H1 (cell line): Measurements from ENCODE around the gene ATP8B3. TPM values are rescaled to one million over a fixed set of nuclear protein-coding genes. Genes with fewer than 3 reads are reported as not detected.

ENCODE experiments used
- BCL11A ChIP-seq, 2 experiments: IDR thresholded peaks; one replicate each; pipeline ENCODE4 v1.6.1; 2011; ENCODE audit warnings: low read depth in 2 of 2, low read length in 2 of 2, mild to moderate bottlenecking in 2 of 2
- CHD2 ChIP-seq: IDR thresholded peaks from 2 replicates; pipeline ENCODE4 v1.6.1; 2012; ENCODE audit warnings: low read length, improper control_type of control experiment
- CHD7 ChIP-seq: fragments of 300-600 bp; sonication (generic); IDR thresholded peaks from 2 replicates; pipeline ENCODE4 v1.7.1; 2012; ENCODE audit warnings: low read length, moderate library complexity, mild to moderate bottlenecking, inconsistent platforms; ENCODE audit not compliant: insufficient replicate concordance
- FOSL1 ChIP-seq: IDR thresholded peaks from 2 replicates; pipeline ENCODE4 v1.6.1; 2011; ENCODE audit warnings: mild to moderate bottlenecking, low read depth, low read length, moderate library complexity; ENCODE audit not compliant: insufficient read depth
- HDAC6 ChIP-seq: IDR thresholded peaks from one replicate; pipeline ENCODE4 v1.7.1; 2012; ENCODE audit warnings: low read depth, mild to moderate bottlenecking, inconsistent platforms, low read length, moderate library complexity
- POLR2A ChIP-seq, 2 experiments: IDR thresholded peaks; 1 replicate in 1 of 2; 2 replicates in 1 of 2; pipeline ENCODE4 v1.6.1; 2011; ENCODE audit warnings: low read depth in 2 of 2, low read length in 2 of 2, mild to moderate bottlenecking in 2 of 2; ENCODE audit errors: control extremely low read depth in 1 of 2
- POLR2AphosphoS5 ChIP-seq: IDR thresholded peaks from 2 replicates; pipeline ENCODE4 v1.6.1; 2011; ENCODE audit warnings: low read depth, low read length
- RBBP5 ChIP-seq: IDR thresholded peaks from 2 replicates; pipeline ENCODE4 v1.7.1; 2012; ENCODE audit warnings: low read depth, mild to moderate bottlenecking, inconsistent platforms, low read length, moderate library complexity, borderline replicate concordance
- RNF2 ChIP-seq: fragments of 200-900, 300-1000 bp; sonication (generic); IDR thresholded peaks from 2 replicates; pipeline ENCODE4 v1.7.1; 2016; ENCODE audit warnings: borderline replicate concordance, low read depth, mild to moderate bottlenecking, antibody characterized with exemption, low read length; ENCODE audit not compliant: poor library complexity, severe bottlenecking; ENCODE audit errors: missing control alignments
- SP4 ChIP-seq: IDR thresholded peaks from 2 replicates; pipeline ENCODE4 v1.6.1; 2012; ENCODE audit warnings: low read length, inconsistent platforms
- SRF ChIP-seq: IDR thresholded peaks from 2 replicates; pipeline ENCODE4 v1.6.1; 2011; ENCODE audit warnings: mild to moderate bottlenecking, low read depth, low read length, moderate library complexity
- polyA plus RNA-seq, 7 experiments: library from polyadenylated mRNA; depleted of rRNA in 3 of 7; stranded (reverse) in 5 of 7; unstranded in 2 of 7; fragments of >200 nt in 5 of 7; fragments of 200-250 nt in 2 of 7; gene quantifications; 1 replicate in 5 of 7; 2 replicates in 1 of 7; 4 replicates in 1 of 7; pipeline versions ENCODE4 v1.2.1 to v1.2.3, GENCODE V29; 2011 to 2013; ENCODE audit warnings: missing spikeins in 2 of 7, mixed read lengths in 2 of 7
- total RNA-seq: library from RNA; stranded (reverse); fragmentation: NEBNext Ultra II Directional; extraction: Animal tissue kit (Norgen Biotek cat#: 25700); gene quantifications from 2 replicates; pipeline ENCODE4 v1.2.1, GENCODE V29; 2021

ATP8B3 gene
- total and polyA plus RNA-seq, 2 of the 8 experiments (the other 6 are each of a cell fraction or from before 2014, with no cell fraction given): 4.1 to 9.3 TPM

- no peak for TF ChIP-seq CHD2
- no peak for TF ChIP-seq CHD7
- 0 out of 2 replicates have a peak, but pooled peaks have one; percentile 24 for TF ChIP-seq FOSL1
- no peak for TF ChIP-seq SRF
- TF ChIP-seq POLR2A (IDR thresholded peaks at IDR 0.05; ENCODE audit: control extremely low read depth in 1 of 2, low read depth in 2 of 2, low read length in 2 of 2): no peak
- TF ChIP-seq POLR2AphosphoS5: no peak
- no peak for TF ChIP-seq SP4
- TF ChIP-seq RNF2: no peak
- no peak for TF ChIP-seq RBBP5
- TF ChIP-seq HDAC6: no peak
- no peak for TF ChIP-seq BCL11A (IDR thresholded peaks at IDR 0.05; ENCODE audit: low read depth in 2 of 2, low read length in 2 of 2)
These were observed 41.4 kb upstream of the ATP8B3 start (continued) for GRCh38 chr19:1853295-1854038.
